ENCODE data around the gene MRGPRX2. TPM values are rescaled to one million over a fixed set of nuclear protein-coding genes. Genes with fewer than 3 reads are reported as not detected.
A peak's percentile ranks its signal among the peaks of the same experiment; 100 is the strongest.

Gene MRGPRX2
- total and polyA plus RNA-seq, 2 donors (not counting 3 experiments of a cell fraction or from before 2014, with no cell fraction given), result not detected

- no peak for DNase-seq (ENCODE audit: low read depth, low spot score)
- TF ChIP-seq POLR2A (IDR thresholded peaks at IDR 0.05; ENCODE audit: low read depth, low read length) (no peak), EZH2 (IDR thresholded peaks at IDR 0.05; ENCODE audit: borderline replicate concordance, low read depth, low read length, severe bottlenecking) (no peak), MYC (IDR thresholded peaks at IDR 0.05; ENCODE audit: low read depth, low read length) (no peak), CTCF (IDR thresholded peaks at IDR 0.05; ENCODE audit: extremely low read depth in 1 of 2, insufficient read depth in 1 of 2, low read depth in 1 of 2, low read length in 2 of 2) (no peak), POLR2AphosphoS5 (IDR thresholded peaks at IDR 0.05; ENCODE audit: insufficient read depth, low read depth, low read length) (no peak), GATA2 (IDR thresholded peaks at IDR 0.05; ENCODE audit: insufficient read depth, insufficient read length, low read depth, low read length) (no peak)
- no TSS peak for BruUV-seq (replicated peaks)
- H3K9ac ChIP-seq (replicated peaks; ENCODE audit: extremely low read depth, insufficient read depth, low read length), result no peak overlapping the region
- intact Hi-C loops (cut with micrococcal nuclease), result no loop called here
- H3K79me2 ChIP-seq (ENCODE audit: control insufficient read depth, insufficient read depth, low read length), result no peaks in the 10 kb centered on the region
- dilution Hi-C loops (cut with MboI; ENCODE audit: extremely low pct_ligation_motif_present, low sequenced_read_pairs), result no loop called here
- POLR2A ChIA-PET, result interaction anchor here (0.8 kb wide), 1 partner anchor 24 kb away, joined by 5 read pairs; no protein-coding TSS in a partner anchor
- CTCF ChIA-PET, result interaction anchor here (0.7 to 2.1 kb wide), 2 partner anchors 28 to 93 kb away, joined by 3 to 12 read pairs; no protein-coding TSS in a partner anchor
- no peak overlapping the region for H3K4me2 ChIP-seq (ENCODE audit: insufficient read depth, low read length)
- H2AFZ ChIP-seq (ENCODE audit: low read depth, low read length), result no peak overlapping the region
- H3K27ac ChIP-seq (ENCODE audit: insufficient read depth, low read depth, low read length), result no peak overlapping the region
- H3K4me3 ChIP-seq (replicated peaks in 1 of 3; ENCODE audit: insufficient read depth in 1 of 3, low read depth in 1 of 3, low read length in 3 of 3), result no peak overlapping the region
- H4K20me1 ChIP-seq (replicated peaks; ENCODE audit: control insufficient read depth, extremely low read depth, insufficient read depth, low read length), result no peaks in the 10 kb centered on the region
- FAIRE-seq, result peak; percentile 35
- H3K27me3 ChIP-seq (ENCODE audit: control insufficient read depth in 2 of 2, insufficient read depth in 2 of 2, low read length in 2 of 2), result no peaks in the 10 kb centered on the region
- H3K9me1 ChIP-seq (replicated peaks; ENCODE audit: control insufficient read depth, extremely low read depth, insufficient read depth, low read length), result no peaks in the 10 kb centered on the region
- peaks cover 22% of the 10 kb centered on the region for H3K4me1 ChIP-seq (ENCODE audit: control insufficient read depth, extremely low read depth, insufficient read depth, low read length)
- H3K36me3 ChIP-seq (ENCODE audit: control insufficient read depth in 2 of 2, extremely low read depth in 1 of 2, insufficient read depth in 2 of 2, low read length in 2 of 2), result no peaks in the 10 kb centered on the region
- H3K9me3 ChIP-seq (replicated peaks; ENCODE audit: control insufficient read depth, insufficient read depth, low read length), result no peaks in the 10 kb centered on the region
Measured at GRCh38 chr11:19105011-19105410, 44.5 kb upstream of the MRGPRX2 start.

Data from endothelial cell of umbilical vein (primary cell).